ENCODE results near the gene CRY1. TPM values are rescaled to one million over a fixed set of nuclear protein-coding genes. Genes with fewer than 3 reads are reported as not detected.

The CRY1 gene
- total and polyA plus RNA-seq, 9 of the 15 experiments (the other 6 are each of a cell fraction or from before 2014, with no cell fraction given): 8.7 to 33.3 (median 25.2) TPM

DNA sequence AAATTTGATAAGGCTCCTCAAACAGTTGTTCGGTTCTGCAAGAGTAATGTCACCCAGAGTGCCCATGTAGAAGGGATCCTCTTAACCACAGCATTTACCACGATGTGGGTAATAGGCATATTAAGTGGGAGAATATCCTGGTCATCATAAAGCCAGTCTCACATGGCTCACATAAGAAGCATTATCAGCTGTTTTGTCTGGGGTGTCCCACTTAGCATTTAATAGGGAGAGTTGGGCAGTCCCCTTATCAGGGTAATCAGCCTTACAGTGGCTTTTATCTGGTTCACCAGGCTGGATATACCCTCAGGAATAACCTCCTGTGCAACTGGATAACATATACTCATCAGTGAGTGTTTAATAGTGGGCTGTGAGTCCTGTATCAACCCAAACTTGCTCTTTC is 150.6 kb downstream of the CRY1 start (continued):
- TF ChIP-seq ZNF57 (CRISPR knock-in tag; IDR thresholded peaks at IDR 0.05) (no peak), ZSCAN32 (CRISPR knock-in tag; IDR thresholded peaks at IDR 0.05) (no peak), CC2D1A (IDR thresholded peaks at IDR 0.05) (peak; percentile 79), KDM1A (IDR thresholded peaks at IDR 0.05) (0 out of 4 replicates have a peak, but pooled peaks of 1 of the 2 experiments have one; percentile 9), IRF2 (CRISPR knock-in tag; IDR thresholded peaks at IDR 0.05) (no peak), MYNN (IDR thresholded peaks at IDR 0.05) (0 out of 2 replicates have a peak, but pooled peaks have one; percentile 35), MYNN (CRISPR knock-in tag; IDR thresholded peaks at IDR 0.05) (no peak), PHB2 (IDR thresholded peaks at IDR 0.05; ENCODE audit: low read depth) (peak; percentile 60; the same call in 1 of the 2 replicates), SETDB1 (IDR thresholded peaks at IDR 0.05; ENCODE audit: low read length) (no peak), HLTF (IDR thresholded peaks at IDR 0.05) (no peak), NCOA1 (IDR thresholded peaks at IDR 0.05; ENCODE audit: low read depth) (no peak), SMAD2 (IDR thresholded peaks at IDR 0.05; ENCODE audit: low read depth, low read length) (no peak), CBFA2T2 (conservative IDR thresholded peaks at IDR 0.05) (peak; percentile 89), ASH1L (IDR thresholded peaks at IDR 0.05; ENCODE audit: borderline replicate concordance, low read depth, partially characterized antibody) (no peak), RBFOX2 (IDR thresholded peaks at IDR 0.05; ENCODE audit: low read depth, low read length) (no peak), ZC3H8 (IDR thresholded peaks at IDR 0.05) (no peak), ZC3H11A (IDR thresholded peaks at IDR 0.05; ENCODE audit: low read depth, low read length) (no peak), TFAM (CRISPR knock-in tag; conservative IDR thresholded peaks at IDR 0.05) (no peak), HEY1 (CRISPR knock-in tag; IDR thresholded peaks at IDR 0.05; ENCODE audit: borderline replicate concordance) (no peak), TAF7 (tag; IDR thresholded peaks at IDR 0.05) (no peak), COPS2 (conservative IDR thresholded peaks at IDR 0.05) (no peak), ZZZ3 (IDR thresholded peaks at IDR 0.05) (no peak), GABPA (tag; conservative IDR thresholded peaks at IDR 0.05; ENCODE audit: low read depth) (no peak), TCF3 (CRISPR knock-in tag; IDR thresholded peaks at IDR 0.05) (peak; percentile 80), MTA3 (IDR thresholded peaks at IDR 0.05; ENCODE audit: borderline replicate concordance) (no peak), TBP (optimal IDR thresholded peaks at IDR 0.05; ENCODE audit: low read depth, low read length) (no peak), TEAD4 (IDR thresholded peaks at IDR 0.05; ENCODE audit: low read length) (peak; percentile 94), TEAD4 (CRISPR knock-in tag; IDR thresholded peaks at IDR 0.05; ENCODE audit: borderline replicate concordance) (no peak), CHD1 (IDR thresholded peaks at IDR 0.05; ENCODE audit: low read length) (no peak), ZNF174 (CRISPR knock-in tag; IDR thresholded peaks at IDR 0.05) (no peak), OTX1 (CRISPR knock-in tag; IDR thresholded peaks at IDR 0.05) (no peak), NEUROD1 (IDR thresholded peaks at IDR 0.05; ENCODE audit: borderline replicate concordance, low read depth, low read length, partially characterized antibody) (no peak)
- TF ChIP-seq, protein P1, sequence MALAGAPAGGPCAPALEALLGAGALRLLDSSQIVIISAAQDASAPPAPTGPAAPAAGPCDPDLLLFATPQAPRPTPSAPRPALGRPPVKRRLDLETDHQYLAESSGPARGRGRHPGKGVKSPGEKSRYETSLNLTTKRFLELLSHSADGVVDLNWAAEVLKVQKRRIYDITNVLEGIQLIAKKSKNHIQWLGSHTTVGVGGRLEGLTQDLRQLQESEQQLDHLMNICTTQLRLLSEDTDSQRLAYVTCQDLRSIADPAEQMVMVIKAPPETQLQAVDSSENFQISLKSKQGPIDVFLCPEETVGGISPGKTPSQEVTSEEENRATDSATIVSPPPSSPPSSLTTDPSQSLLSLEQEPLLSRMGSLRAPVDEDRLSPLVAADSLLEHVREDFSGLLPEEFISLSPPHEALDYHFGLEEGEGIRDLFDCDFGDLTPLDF (CRISPR knock-in tag; IDR thresholded peaks at IDR 0.05): no peak
- TF ChIP-seq, protein P2, sequence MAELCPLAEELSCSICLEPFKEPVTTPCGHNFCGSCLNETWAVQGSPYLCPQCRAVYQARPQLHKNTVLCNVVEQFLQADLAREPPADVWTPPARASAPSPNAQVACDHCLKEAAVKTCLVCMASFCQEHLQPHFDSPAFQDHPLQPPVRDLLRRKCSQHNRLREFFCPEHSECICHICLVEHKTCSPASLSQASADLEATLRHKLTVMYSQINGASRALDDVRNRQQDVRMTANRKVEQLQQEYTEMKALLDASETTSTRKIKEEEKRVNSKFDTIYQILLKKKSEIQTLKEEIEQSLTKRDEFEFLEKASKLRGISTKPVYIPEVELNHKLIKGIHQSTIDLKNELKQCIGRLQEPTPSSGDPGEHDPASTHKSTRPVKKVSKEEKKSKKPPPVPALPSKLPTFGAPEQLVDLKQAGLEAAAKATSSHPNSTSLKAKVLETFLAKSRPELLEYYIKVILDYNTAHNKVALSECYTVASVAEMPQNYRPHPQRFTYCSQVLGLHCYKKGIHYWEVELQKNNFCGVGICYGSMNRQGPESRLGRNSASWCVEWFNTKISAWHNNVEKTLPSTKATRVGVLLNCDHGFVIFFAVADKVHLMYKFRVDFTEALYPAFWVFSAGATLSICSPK (IDR thresholded peaks at IDR 0.05; ENCODE audit: borderline replicate concordance): no peak

Measured in K562 (cell line).